GM23338 (cell line): Measurements from ENCODE around the gene ASTE1. TPM values are rescaled to one million over a fixed set of nuclear protein-coding genes. Genes with fewer than 3 reads are reported as not detected.

Source experiments
- ATAC-seq: fragments of 200-7000 bp; cut with Tn5 transposase; 3 replicates; pipeline ENCODE4 v1.9.1; 2020
- DNase-seq: peaks from one replicate; pipeline ENCODE4 v3.0.0-alpha.2; 2015; ENCODE audit warnings: low spot score
- H2AFZ ChIP-seq: fragments of 200-600 bp; sonication (generic); 2 replicates; pipeline ENCODE4 v1.8.0; 2016; ENCODE audit warnings: antibody characterized with exemption, mild to moderate bottlenecking, moderate library complexity
- H3F3A ChIP-seq: fragments of 200-600 bp; sonication (generic); replicated peaks from 2 replicates; pipeline ENCODE4 v1.8.0; 2017; ENCODE audit warnings: antibody characterized with exemption, mixed run types, low read depth
- H3K27ac ChIP-seq: fragments of 200-600 bp; sonication (generic); 2 replicates; pipeline ENCODE4 v1.6.1; 2016; ENCODE audit warnings: low read depth
- H3K27me3 ChIP-seq: fragments of 200-600 bp; sonication (generic); 2 replicates; pipeline ENCODE4 v1.8.0; 2016; ENCODE audit warnings: mild to moderate bottlenecking, mixed run types, moderate library complexity; ENCODE audit not compliant: insufficient read depth
- H3K36me3 ChIP-seq: fragments of 200-600 bp; sonication (generic); 2 replicates; pipeline ENCODE4 v1.8.0; 2016; ENCODE audit warnings: mild to moderate bottlenecking; ENCODE audit not compliant: insufficient read depth
- H3K4me1 ChIP-seq: fragments of 200-600 bp; sonication (generic); 2 replicates; pipeline ENCODE4 v1.8.0; 2016; ENCODE audit warnings: mild to moderate bottlenecking, moderate library complexity; ENCODE audit not compliant: insufficient read depth
- H3K4me2 ChIP-seq: fragments of 200-600 bp; sonication (generic); 2 replicates; pipeline ENCODE4 v1.7.1; 2017; ENCODE audit warnings: mixed run types
- H3K4me3 ChIP-seq: fragments of 200-600 bp; sonication (generic); 2 replicates; pipeline ENCODE4 v1.6.1; 2016; ENCODE audit warnings: mixed run types
- H3K79me2 ChIP-seq: fragments of 200-600 bp; sonication (generic); replicated peaks from 2 replicates; pipeline ENCODE4 v1.8.0; 2017; ENCODE audit warnings: mild to moderate bottlenecking; ENCODE audit not compliant: insufficient read depth
- H3K9me2 ChIP-seq: fragments of 200-600 bp; sonication (generic); 2 replicates; pipeline ENCODE4 v1.8.0; 2017; ENCODE audit not compliant: insufficient read depth
- H4K20me1 ChIP-seq: fragments of 200-600 bp; sonication (generic); replicated peaks from 2 replicates; pipeline ENCODE4 v1.8.0; 2017; ENCODE audit warnings: mild to moderate bottlenecking; ENCODE audit not compliant: insufficient read depth
- H3K27ac Mint-ChIP-seq: 2 replicates; pipeline ENCODE4 v1.8.0; 2020; ENCODE audit warnings: inconsistent platforms, mild to moderate bottlenecking, moderate library complexity, mixed read lengths
- H3K27me3 Mint-ChIP-seq: 3 replicates; pipeline ENCODE4 v1.8.0; 2022; ENCODE audit warnings: low read depth, mild to moderate bottlenecking, moderate library complexity, mixed read lengths, inconsistent platforms; ENCODE audit not compliant: insufficient read depth, poor library complexity
- H3K36me3 Mint-ChIP-seq: 3 replicates; pipeline ENCODE4 v1.8.0; 2021; ENCODE audit warnings: low read depth, mild to moderate bottlenecking, inconsistent platforms, moderate library complexity, mixed read lengths
- H3K4me1 Mint-ChIP-seq: 3 replicates; pipeline ENCODE4 v1.8.0; 2020; ENCODE audit warnings: mild to moderate bottlenecking, inconsistent platforms, mixed read lengths
- H3K4me3 Mint-ChIP-seq: 3 replicates; pipeline ENCODE4 v1.8.0; 2021; ENCODE audit warnings: moderate library complexity, mild to moderate bottlenecking, inconsistent platforms, mixed read lengths
- H3K9me3 Mint-ChIP-seq: 3 replicates; pipeline ENCODE4 v1.8.0; 2020; ENCODE audit warnings: moderate library complexity, mild to moderate bottlenecking, inconsistent platforms, mixed read lengths
- CREB1 ChIP-seq: fragments of 250-450 bp; sonication (Bioruptor Pico); IDR thresholded peaks from 2 replicates; pipeline ENCODE4 v1.5.0; 2020; ENCODE audit warnings: low read depth, mild to moderate bottlenecking, moderate library complexity
- CTCF ChIP-seq, 2 experiments: fragments of 200-600 bp in 1 of 2; sonication (generic) in 1 of 2; conservative IDR thresholded peaks; 2 replicates each; pipeline versions ENCODE4 v1.5.1 to v1.6.1; 2016 to 2017; ENCODE audit warnings: antibody characterized with exemption in 2 of 2, low read depth in 2 of 2, mild to moderate bottlenecking in 2 of 2, moderate library complexity in 1 of 2
- EZH2 ChIP-seq: fragments of 200-600 bp; sonication (generic); IDR thresholded peaks from one replicate; pipeline ENCODE4 v1.8.0; 2017; ENCODE audit warnings: antibody characterized with exemption, mild to moderate bottlenecking, low read depth; ENCODE audit not compliant: unreplicated experiment
- EZH2phosphoT487 ChIP-seq: fragments of 200-600 bp; sonication (generic); IDR thresholded peaks from one replicate; pipeline ENCODE4 v1.8.1; 2018; ENCODE audit warnings: antibody characterized with exemption; ENCODE audit not compliant: unreplicated experiment
- JUNB ChIP-seq: IDR thresholded peaks from one replicate; pipeline ENCODE4 v1.6.1; 2016; ENCODE audit warnings: antibody characterized with exemption; ENCODE audit not compliant: unreplicated experiment
- NANOG ChIP-seq: IDR thresholded peaks from 2 replicates; pipeline ENCODE4 v1.6.1; 2016; ENCODE audit warnings: antibody characterized with exemption, borderline replicate concordance
- POLR2AphosphoS5 ChIP-seq: IDR thresholded peaks from 2 replicates; pipeline ENCODE4 v1.6.1; 2016; ENCODE audit warnings: antibody characterized with exemption, low read depth
- REST ChIP-seq: IDR thresholded peaks from one replicate; pipeline ENCODE4 v1.6.1; 2018; ENCODE audit warnings: antibody characterized with exemption; ENCODE audit not compliant: unreplicated experiment
- STAT1 ChIP-seq: IDR thresholded peaks from one replicate; pipeline ENCODE4 v1.6.1; 2016; ENCODE audit warnings: antibody characterized with exemption; ENCODE audit not compliant: unreplicated experiment
- ZNF114 ChIP-seq: fragments of 250-450 bp; sonication (Bioruptor Pico); IDR thresholded peaks from 2 replicates; pipeline ENCODE4 v1.5.0; 2020; ENCODE audit warnings: mild to moderate bottlenecking, moderate library complexity
- ZNF331 ChIP-seq: fragments of 250-450 bp; sonication (Bioruptor Pico); IDR thresholded peaks from 2 replicates; pipeline ENCODE4 v1.5.0; 2020; ENCODE audit warnings: low read depth, mild to moderate bottlenecking, moderate library complexity
- ZNF462 ChIP-seq: fragments of 250-450 bp; sonication (Bioruptor Pico); IDR thresholded peaks from 2 replicates; pipeline ENCODE4 v1.5.0; 2020; ENCODE audit warnings: mild to moderate bottlenecking, moderate library complexity
- polyA plus RNA-seq: library from polyadenylated mRNA; unstranded; fragments of >200 nt; fragmentation: Nextera tagmentation; extraction: Ambion mirVana; gene quantifications from 2 replicates; pipeline ENCODE4 v1.2.1, GENCODE V29; 2016
- total RNA-seq: library from RNA; depleted of rRNA; stranded (reverse); fragments of >200 nt; shearing (Covaris generic); gene quantifications from 2 replicates; pipeline ENCODE4 v1.2.3, GENCODE V29; 2014
- TF ChIP-seq, protein P1 (sequence below): IDR thresholded peaks from 2 replicates; pipeline ENCODE4 v1.6.1; 2016; ENCODE audit warnings: antibody characterized with exemption

Gene ASTE1
- total and polyA plus RNA-seq, 2 experiments from 2014 or later, result 4.9 to 8.9 TPM

DNA sequence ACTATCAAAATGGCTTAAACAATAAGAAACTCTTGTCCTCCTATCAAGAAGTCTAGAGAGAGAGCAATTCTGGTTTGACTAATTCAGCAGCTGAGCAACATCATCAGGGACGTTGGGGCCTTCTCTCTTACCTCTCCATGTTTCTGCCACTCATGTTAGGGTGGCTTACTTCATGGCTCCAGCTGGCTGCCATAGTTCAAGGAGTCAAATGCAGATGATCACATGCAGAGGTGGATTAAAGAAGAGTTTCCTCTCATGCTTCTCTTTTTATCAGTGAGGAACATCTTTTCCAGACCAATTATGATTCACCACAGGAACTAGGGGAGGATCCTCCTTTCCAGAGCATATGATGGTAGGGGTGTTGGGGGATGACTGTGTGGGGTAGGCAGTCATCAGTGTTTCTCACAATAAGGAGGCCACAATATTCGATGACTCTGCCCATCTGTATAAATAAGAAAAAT lies 45.5 kb upstream of the ASTE1 start:
- H3K4me1 Mint-ChIP-seq, result peaks cover 19% of the 10 kb centered on the region
- no peak overlapping the region for H3K27ac ChIP-seq
- no peak for ATAC-seq
- no peak overlapping the region for H3K4me3 Mint-ChIP-seq
- H3K36me3 Mint-ChIP-seq, result no peaks in the 10 kb centered on the region
- H3K9me2 ChIP-seq, result no peaks in the 10 kb centered on the region
- no peak overlapping the region for H3K27ac Mint-ChIP-seq
- H4K20me1 ChIP-seq, result no peaks in the 10 kb centered on the region
- H3K27me3 ChIP-seq, result no peaks in the 10 kb centered on the region
- no peaks in the 10 kb centered on the region for H3K79me2 ChIP-seq
- H3K4me2 ChIP-seq, result no peak overlapping the region
- no peaks in the 10 kb centered on the region for H3F3A ChIP-seq
- peaks cover 10% of the 10 kb centered on the region for H3K4me1 ChIP-seq
- no peaks in the 10 kb centered on the region for H3K9me3 Mint-ChIP-seq
- H2AFZ ChIP-seq, result no peak overlapping the region
- H3K27me3 Mint-ChIP-seq, result no peaks in the 10 kb centered on the region
- H3K4me3 ChIP-seq, result no peak overlapping the region
- no peaks in the 10 kb centered on the region for H3K36me3 ChIP-seq
- DNase-seq, result no peak
- TF ChIP-seq STAT1, result no peak
- no peak for TF ChIP-seq EZH2
- no peak for TF ChIP-seq ZNF462
- TF ChIP-seq ZNF331 (CRISPR knock-in tag), result no peak
- no peak for TF ChIP-seq ZNF114
- no peak for TF ChIP-seq EZH2phosphoT487
- TF ChIP-seq REST, result no peak
- TF ChIP-seq POLR2AphosphoS5, result no peak
- TF ChIP-seq CTCF (conservative IDR thresholded peaks at IDR 0.05; ENCODE audit: low read depth in 2 of 2), result no peak
- TF ChIP-seq, protein P1, sequence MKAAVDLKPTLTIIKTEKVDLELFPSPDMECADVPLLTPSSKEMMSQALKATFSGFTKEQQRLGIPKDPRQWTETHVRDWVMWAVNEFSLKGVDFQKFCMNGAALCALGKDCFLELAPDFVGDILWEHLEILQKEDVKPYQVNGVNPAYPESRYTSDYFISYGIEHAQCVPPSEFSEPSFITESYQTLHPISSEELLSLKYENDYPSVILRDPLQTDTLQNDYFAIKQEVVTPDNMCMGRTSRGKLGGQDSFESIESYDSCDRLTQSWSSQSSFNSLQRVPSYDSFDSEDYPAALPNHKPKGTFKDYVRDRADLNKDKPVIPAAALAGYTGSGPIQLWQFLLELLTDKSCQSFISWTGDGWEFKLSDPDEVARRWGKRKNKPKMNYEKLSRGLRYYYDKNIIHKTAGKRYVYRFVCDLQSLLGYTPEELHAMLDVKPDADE, result no peak
- TF ChIP-seq CREB1, result no peak
- TF ChIP-seq NANOG, result no peak
- no peak for TF ChIP-seq JUNB
